ELF-1 (cell line): ENCODE results near the gene CD2AP.
"Not testable (repeated sequence)": the region's sequence is repeated elsewhere in the genome, so short reads cannot be mapped to it uniquely, and the experiment has no call there.

Experiments
- DNase-seq: peaks from one replicate; pipeline ENCODE4 v3.0.0-alpha.2; 2016; ENCODE audit warnings: low read depth, low spot score

Gene CD2AP

GRCh38 chr6:47477497-47478232, at the start of gene CD2AP:
CD2AP (plus strand) TSS chr6:47477789; CDS start chr6:47478245, 456 bp downstream.
- peak; percentile 96 for DNase-seq

- no peak for DNase-seq
These were observed 49.3 kb upstream of the CD2AP start for GRCh38 chr6:47428288-47428687.

GRCh38 chr6:47428746-47429664, 48.6 kb upstream of the CD2AP start:
- DNase-seq: peak; percentile 77

- DNase-seq: no peak
These were observed 43.0 kb upstream of the CD2AP start for GRCh38 chr6:47434372-47435253.

- DNase-seq: no peak
These were observed 42.4 kb upstream of the CD2AP start for GRCh38 chr6:47435254-47435612.

- no peak for DNase-seq
These were observed 40.0 kb upstream of the CD2AP start for GRCh38 chr6:47437592-47437991.

- DNase-seq: no peak
These were observed 38.9 kb upstream of the CD2AP start for GRCh38 chr6:47438481-47439347.

- no peak for DNase-seq
These were observed 38.3 kb upstream of the CD2AP start for GRCh38 chr6:47439348-47439668.

- no peak for DNase-seq
These were observed 36.9 kb upstream of the CD2AP start for GRCh38 chr6:47440719-47441118.

- DNase-seq: not testable (repeated sequence)
These were observed 32.6 kb upstream of the CD2AP start for GRCh38 chr6:47444964-47445363.

- no peak for DNase-seq
These were observed 30.8 kb upstream of the CD2AP start for GRCh38 chr6:47446669-47447330.

- DNase-seq: no peak
These were observed 29.9 kb upstream of the CD2AP start for GRCh38 chr6:47447722-47448121.

GRCh38 chr6:47451162-47451561, 26.4 kb upstream of the CD2AP start:
- no peak for DNase-seq

- no peak for DNase-seq
These were observed 24.7 kb upstream of the CD2AP start for GRCh38 chr6:47452899-47453298.

- DNase-seq: no peak
These were observed 24.1 kb upstream of the CD2AP start for GRCh38 chr6:47453372-47453936.

GRCh38 chr6:47454713-47455396, 22.7 kb upstream of the CD2AP start:
- DNase-seq: no peak

GRCh38 chr6:47455533-47456209, 21.9 kb upstream of the CD2AP start:
- no peak for DNase-seq

GRCh38 chr6:47456536-47456975, 21.0 kb upstream of the CD2AP start:
- DNase-seq: no peak

- no peak for DNase-seq
These were observed 20.2 kb upstream of the CD2AP start for GRCh38 chr6:47457370-47457769.
